NCI-H146 treated with DMSO at 0.1 percent for 48 hours (cell line): ENCODE data around the gene ENTPD2.
A peak's percentile ranks its signal among the peaks of the same experiment; 100 is the strongest.

Source experiments
- DNase-seq: peaks from one replicate; lab custom pipeline; 2025; ENCODE audit not compliant: unreplicated experiment; lab: John Stamatoyannopoulos, UW

ENTPD2 gene

GRCh38 chr9:137053944-137054931, at the start of gene ENTPD2:
Gene ENTPD2, minus strand, starts transcription at chr9:137054061. Its CDS starts 64 bp downstream, at chr9:137053997.
- DNase-seq = no peak

- DNase-seq = no peak
These were observed 49.5 kb upstream of the ENTPD2 start for GRCh38 chr9:137103206-137103999.

GRCh38 chr9:137099231-137099630, 45.4 kb upstream of the ENTPD2 start:
- DNase-seq = no peak

- DNase-seq = no peak
These were observed 44.1 kb upstream of the ENTPD2 start for GRCh38 chr9:137097761-137098462.

GRCh38 chr9:137096785-137097546, 43.1 kb upstream of the ENTPD2 start:
- DNase-seq = no peak

GRCh38 chr9:137095664-137096517, 42.0 kb upstream of the ENTPD2 start:
- DNase-seq = no peak

GRCh38 chr9:137089232-137089947, 35.5 kb upstream of the ENTPD2 start:
- DNase-seq = no peak

GRCh38 chr9:137088121-137088520, 34.3 kb upstream of the ENTPD2 start:
- no peak for DNase-seq

- DNase-seq = no peak
These were observed 33.6 kb upstream of the ENTPD2 start for GRCh38 chr9:137087409-137087925.

GRCh38 chr9:137086531-137087408, 32.9 kb upstream of the ENTPD2 start, which contains the start of gene MAN1B1:
Gene MAN1B1, plus strand, starts transcription at chr9:137086985. Its CDS starts 15 bp downstream, at chr9:137087000.
- DNase-seq = peak; percentile 89

GRCh38 chr9:137085920-137086530, 32.2 kb upstream of the ENTPD2 start:
- DNase-seq = peak; percentile 4

GRCh38 chr9:137084526-137084925, 30.7 kb upstream of the ENTPD2 start:
- DNase-seq = no peak

- no peak for DNase-seq
These were observed 29.6 kb upstream of the ENTPD2 start for GRCh38 chr9:137083394-137084004.

GRCh38 chr9:137082925-137083290, 29.0 kb upstream of the ENTPD2 start:
- no peak for DNase-seq

- DNase-seq = no peak
These were observed 28.5 kb upstream of the ENTPD2 start for GRCh38 chr9:137082222-137082924.
